Lung (tissue), 12 donors: Measurements from ENCODE around the gene LARGE1. TPM values are rescaled to one million over a fixed set of nuclear protein-coding genes. Genes with fewer than 3 reads are reported as not detected.
A peak's percentile ranks its signal among the peaks of the same experiment; 100 is the strongest.

Experiments
- ATAC-seq: fragments of 200-7000 bp; cut with Tn5 transposase; one replicate; pipeline ENCODE4 v1.9.1; 2020; ENCODE audit warnings: moderate number of reproducible peaks; ENCODE audit not compliant: insufficient read depth, low FRiP score
- DNase-seq, 3 donors: peaks; one replicate each; pipeline ENCODE4 v3.0.0-alpha.2; 2013 to 2017
- H3K27ac ChIP-seq, 2 donors: one replicate each; pipeline ENCODE4 v1.5.1; 2013; ENCODE audit warnings: mild to moderate bottlenecking in 2 of 2, moderate library complexity in 2 of 2, control low read depth in 1 of 2, inconsistent platforms in 1 of 2, low read depth in 1 of 2, low read length in 1 of 2
- H3K27me3 ChIP-seq, 3 donors: one replicate each; pipeline ENCODE4 v1.5.1; 2013; ENCODE audit warnings: low read length in 2 of 3; ENCODE audit not compliant: control insufficient read depth in 3 of 3, insufficient read depth in 3 of 3
- H3K36me3 ChIP-seq, 4 donors: one replicate each; pipeline ENCODE4 v1.5.1; 2013; ENCODE audit warnings: low read length in 4 of 4, mild to moderate bottlenecking in 1 of 4, moderate library complexity in 1 of 4; ENCODE audit not compliant: control insufficient read depth in 4 of 4, insufficient read depth in 4 of 4
- H3K4me1 ChIP-seq, 5 donors: one replicate each; pipeline ENCODE4 v1.5.1; 2013; ENCODE audit warnings: low read length in 5 of 5, mild to moderate bottlenecking in 2 of 5, moderate library complexity in 1 of 5; ENCODE audit not compliant: control insufficient read depth in 5 of 5, insufficient read depth in 5 of 5
- H3K4me3 ChIP-seq: one replicate; pipeline ENCODE4 v1.5.1; 2013; ENCODE audit warnings: mild to moderate bottlenecking, control low read depth, moderate library complexity
- H3K9ac ChIP-seq, 2 donors: one replicate each; pipeline ENCODE4 v1.5.1; 2013; ENCODE audit warnings: low read length in 2 of 2, control low read depth in 1 of 2; ENCODE audit not compliant: insufficient read depth in 1 of 2
- H3K9me3 ChIP-seq, 4 donors: one replicate each; pipeline ENCODE4 v1.5.1; 2013; ENCODE audit warnings: low read length in 3 of 4, mild to moderate bottlenecking in 1 of 4, moderate library complexity in 1 of 4; ENCODE audit not compliant: control insufficient read depth in 4 of 4, insufficient read depth in 3 of 4
- CTCF ChIP-seq: IDR thresholded peaks from 2 replicates; pipeline ENCODE4 v1.5.1; 2012; ENCODE audit warnings: mild to moderate bottlenecking; ENCODE audit errors: control extremely low read depth, extremely low read depth
- WGBS, 2 donors: extraction: QIAGEN DNeasy Blood & Tissue Kit; methylation state at CpG; one replicate each; pipeline ENCODE4 v1.1.7; 2013; 5-methylcytosine and 5-hydroxymethylcytosine counted together
- polyA plus RNA-seq, 2 donors: library from polyadenylated mRNA; stranded (reverse); fragments of 200-250 nt; gene quantifications; one replicate each; pipeline ENCODE4 v1.2.1, GENCODE V29; 2013
- total RNA-seq, 2 donors: library from RNA; depleted of rRNA in 1 of 2; stranded (reverse); fragments of >200 nt in 1 of 2; gene quantifications; one replicate each; pipeline ENCODE4 v1.2.1, GENCODE V29; 2014 to 2021
- donor health status: control.
- donor health status: control.
- donor health status: Bipolar disorder and iron deficiency.
- donor health status: healthy.
- donor health status: DM: yes; HTN: yes; CAD: no.

Gene LARGE1
- total and polyA plus RNA-seq, 4 donors, result 2.9 to 41.1 (median 15.4) TPM

GRCh38 chr22:33771136-33771535 lies 149.1 kb downstream of the LARGE1 start:
- Histone ChIP-seq H3K9me3 (no peaks in the 10 kb centered on the region), H3K27ac (no peak overlapping the region), H3K4me1 (peaks cover 0 to 14% (median 0%) of the 10 kb centered on the region in 5 donors), H3K36me3 (no peaks in the 10 kb centered on the region), H3K9ac (no peak overlapping the region), H3K27me3 (no peaks in the 10 kb centered on the region), H3K4me3 (no peak overlapping the region)
- DNase-seq, result peak in 1 of 3 donors; percentile 57
- no peak for ATAC-seq
- no peak for TF ChIP-seq CTCF
- WGBS, 2 donors, result 76 to 79% methylated on average over 4 of the region's 4 CpGs

GRCh38 chr22:33770723-33771122 lies 149.6 kb downstream of the LARGE1 start:
- DNase-seq (no peak), ATAC-seq (no peak)
- Histone ChIP-seq H3K27me3 (no peaks in the 10 kb centered on the region), H3K36me3 (no peaks in the 10 kb centered on the region), H3K9ac (no peak overlapping the region), H3K9me3 (no peaks in the 10 kb centered on the region), H3K4me1 (peaks cover 0 to 14% (median 0%) of the 10 kb centered on the region in 5 donors), H3K27ac (no peak overlapping the region), H3K4me3 (no peak overlapping the region)
- WGBS, 2 donors, result 86 to 93% methylated on average over 3 of the region's 3 CpGs
- no peak for TF ChIP-seq CTCF

GRCh38 chr22:33766091-33766490 lies 154.2 kb downstream of the LARGE1 start:
- Histone ChIP-seq H3K36me3 (no peaks in the 10 kb centered on the region), H3K9ac (no peak overlapping the region), H3K9me3 (no peaks in the 10 kb centered on the region), H3K27ac (no peak overlapping the region), H3K27me3 (no peaks in the 10 kb centered on the region), H3K4me1 (peaks cover 0 to 10% (median 0%) of the 10 kb centered on the region in 5 donors), H3K4me3 (no peak overlapping the region)
- no peak for DNase-seq
- no peak for TF ChIP-seq CTCF
- no peak for ATAC-seq
- 88 to 90% methylated on average over 7 of the region's 7 CpGs for WGBS, 2 donors

GRCh38 chr22:33758961-33759360 lies 161.3 kb downstream of the LARGE1 start:
- Histone ChIP-seq H3K9ac (no peak overlapping the region), H3K4me1 (peaks cover 0 to 5% (median 0%) of the 10 kb centered on the region in 5 donors), H3K4me3 (no peak overlapping the region), H3K27me3 (no peaks in the 10 kb centered on the region), H3K27ac (no peak overlapping the region), H3K9me3 (no peaks in the 10 kb centered on the region), H3K36me3 (no peaks in the 10 kb centered on the region)
- DNase-seq, result no peak
- no peak for ATAC-seq
- TF ChIP-seq CTCF, result no peak
